B cell (primary cell): ENCODE results near the gene PLA2G4E. TPM values are rescaled to one million over a fixed set of nuclear protein-coding genes. Genes with fewer than 3 reads are reported as not detected.

Source experiments
- ATAC-seq: fragments of 200-7000 bp; cut with Tn5 transposase; one replicate; pipeline ENCODE4 v1.10.0; 2021; ENCODE audit warnings: low read depth, mild to moderate bottlenecking, moderate number of reproducible peaks, moderate library complexity
- CTCF ChIA-PET: fragments of 350-600 bp; sonication (Branson Sonifier 250); formaldehyde crosslinking; loops from one replicate; lab custom pipeline; 2021; ENCODE audit warnings: antibody characterized with exemption, inconsistent platforms; lab: Charles Lee
- POLR2A ChIA-PET: fragments of 350-600 bp; sonication (Branson Sonifier 250); formaldehyde crosslinking; loops from one replicate; lab custom pipeline; 2021; ENCODE audit warnings: antibody characterized with exemption; lab: Charles Lee
- DNase-seq: peaks from one replicate; pipeline ENCODE4 v3.0.0; 2013
- H2AFZ ChIP-seq: 2 replicates; pipeline ENCODE4 v1.6.1; 2012; ENCODE audit warnings: mild to moderate bottlenecking, low read depth, low read length; ENCODE audit not compliant: insufficient read depth, poor library complexity, severe bottlenecking
- H3K27ac ChIP-seq, 2 donors: 1 replicate in 1 of 2; 2 replicates in 1 of 2; pipeline ENCODE4 v1.5.1; 2012 to 2013; ENCODE audit warnings: low read length in 2 of 2, mild to moderate bottlenecking in 2 of 2, moderate library complexity in 1 of 2
- H3K27me3 ChIP-seq, 4 experiments: fragments of 200-600 bp in 1 of 4; sonication (generic) in 1 of 4; replicated peaks in 1 of 4; 1 replicate in 2 of 4; 2 replicates in 2 of 4; pipeline versions ENCODE4 v1.6.1 to v1.7.0; 2013 to 2016; ENCODE audit warnings: low read length in 3 of 4, mild to moderate bottlenecking in 2 of 4, mixed read lengths in 1 of 4, moderate library complexity in 1 of 4; ENCODE audit not compliant: insufficient read depth in 4 of 4, control insufficient read depth in 3 of 4; ENCODE audit errors: control extremely low read depth in 1 of 4
- H3K36me3 ChIP-seq, 2 experiments: replicated peaks in 1 of 2; 1 replicate in 1 of 2; 2 replicates in 1 of 2; pipeline versions ENCODE4 v1.6.1 to v1.7.1; 2013; ENCODE audit warnings: low read length in 1 of 2; ENCODE audit not compliant: insufficient read depth in 2 of 2, control insufficient read depth in 1 of 2; ENCODE audit errors: control extremely low read depth in 1 of 2, extremely low read depth in 1 of 2
- H3K4me1 ChIP-seq, 2 donors: fragments of 200-600 bp in 1 of 2; sonication (generic) in 1 of 2; 1 replicate in 1 of 2; 2 replicates in 1 of 2; pipeline versions ENCODE4 v1.5.1 to v1.6.1; 2013 to 2017; ENCODE audit warnings: low read length in 2 of 2; ENCODE audit not compliant: control insufficient read depth in 2 of 2, insufficient read depth in 2 of 2
- H3K4me2 ChIP-seq: replicated peaks from 2 replicates; pipeline ENCODE3; 2012; ENCODE audit warnings: mild to moderate bottlenecking, low read depth, low read length; ENCODE audit not compliant: poor library complexity, severe bottlenecking
- H3K4me3 ChIP-seq, 5 experiments: fragments of 200-600 bp in 1 of 5; sonication (generic) in 1 of 5; 1 replicate in 3 of 5; 2 replicates in 2 of 5; pipeline versions ENCODE4 v1.5.1 to v1.7.0; 2011 to 2016; ENCODE audit warnings: low read length in 4 of 5, mild to moderate bottlenecking in 4 of 5, low read depth in 2 of 5, control low read depth in 1 of 5, moderate library complexity in 1 of 5; ENCODE audit not compliant: insufficient read depth in 1 of 5; ENCODE audit errors: control extremely low read depth in 1 of 5, extremely low read depth in 1 of 5
- H3K79me2 ChIP-seq: fragments of 200-600 bp; sonication (generic); one replicate; pipeline ENCODE4 v1.6.0; 2016; ENCODE audit warnings: low read length; ENCODE audit not compliant: control insufficient read depth, insufficient read depth
- H3K9ac ChIP-seq: fragments of 200-600 bp; sonication (generic); 2 replicates; pipeline ENCODE4 v1.6.1; 2017; ENCODE audit warnings: mild to moderate bottlenecking, low read length, moderate library complexity
- H3K9me3 ChIP-seq, 3 donors: one replicate each; pipeline versions ENCODE4 v1.6.1 to v1.7.1; 2013; ENCODE audit warnings: low read length in 2 of 3; ENCODE audit not compliant: control insufficient read depth in 2 of 3, insufficient read depth in 1 of 3; ENCODE audit errors: control extremely low read depth in 1 of 3
- H4K20me1 ChIP-seq: 2 replicates; pipeline ENCODE4 v1.6.0; 2012; ENCODE audit warnings: mild to moderate bottlenecking, low read length; ENCODE audit not compliant: insufficient read depth, control insufficient read depth, poor library complexity, severe bottlenecking
- H3K27ac Mint-ChIP-seq: one replicate; pipeline ENCODE4 v1.8.0; 2021; ENCODE audit warnings: mixed read lengths
- H3K27me3 Mint-ChIP-seq: one replicate; pipeline ENCODE4 v1.8.0; 2021; ENCODE audit warnings: mixed read lengths
- H3K4me1 Mint-ChIP-seq: one replicate; pipeline ENCODE4 v1.8.0; 2021; ENCODE audit warnings: mixed read lengths
- H3K4me3 Mint-ChIP-seq: one replicate; pipeline ENCODE4 v1.8.0; 2021; ENCODE audit warnings: mixed read lengths
- H3K9me3 Mint-ChIP-seq: one replicate; pipeline ENCODE4 v1.8.0; 2022; ENCODE audit warnings: mixed read lengths; ENCODE audit not compliant: insufficient read depth
- CTCF ChIP-seq: fragments of 200-600 bp; IDR thresholded peaks from one replicate; pipeline ENCODE4 v1.8.0; 2022; ENCODE audit warnings: antibody characterized with exemption, mild to moderate bottlenecking
- EZH2 ChIP-seq: IDR thresholded peaks from 2 replicates; pipeline ENCODE4 v1.6.1; 2012; ENCODE audit warnings: borderline replicate concordance, low read depth, mild to moderate bottlenecking, moderate library complexity, low read length; ENCODE audit not compliant: insufficient read depth, poor library complexity, severe bottlenecking
- WGBS: methylation state at CpG from one replicate; pipeline ENCODE4 v1.1.5; 2013; ENCODE audit warnings: missing lambda C conversion rate; ENCODE audit not compliant: insufficient coverage; 5-methylcytosine and 5-hydroxymethylcytosine counted together
- intact Hi-C: fragments of 100-400 bp; cut with micrococcal nuclease; formaldehyde crosslinking; loops from one replicate; pipeline ENCODE4 v1.10.0; 2022
- polyA plus RNA-seq: library from polyadenylated mRNA; depleted of rRNA; stranded (reverse); fragments of >200 nt; gene quantifications from 2 replicates; pipeline ENCODE4 v1.2.3, GENCODE V29; 2012
- total RNA-seq, 2 donors: library from RNA; stranded (reverse); fragments of 120-200 nt in 1 of 2; gene quantifications; 1 replicate in 1 of 2; 2 replicates in 1 of 2; pipeline versions ENCODE4 v1.2.3 to v1.2.4, GENCODE V29; 2013 to 2022

The PLA2G4E gene
- total and polyA plus RNA-seq, 2 donors (not counting 1 experiment from before 2014, with no cell fraction given), result not detected

- TF ChIP-seq EZH2 (no peak), CTCF (no peak)
- H2AFZ ChIP-seq, result no peak overlapping the region
- intact Hi-C loops, result no loop called here
- H3K4me2 ChIP-seq, result no peak overlapping the region
- Mint-ChIP-seq H3K4me1 (no peaks in the 10 kb centered on the region), H3K27me3 (no peaks in the 10 kb centered on the region), H3K27ac (no peak overlapping the region), H3K9me3 (no peaks in the 10 kb centered on the region), H3K4me3 (no peak overlapping the region)
- peaks cover 3 to 28% of the 10 kb centered on the region in 2 experiments for H3K36me3 ChIP-seq
- H3K27ac ChIP-seq, result no peak overlapping the region
- no peak overlapping the region for H3K9ac ChIP-seq
- H3K9me3 ChIP-seq, result no peaks in the 10 kb centered on the region
- no peaks in the 10 kb centered on the region for H4K20me1 ChIP-seq
- WGBS, result 67% methylated on average over 2 of the region's 2 CpGs
- H3K27me3 ChIP-seq, result no peaks in the 10 kb centered on the region
- POLR2A ChIA-PET, result interaction anchor here (0.5 kb wide), 1 partner anchor 12 kb away, joined by 3 read pairs; no protein-coding TSS in a partner anchor
- DNase-seq (no peak), ATAC-seq (no peak)
- H3K79me2 ChIP-seq, result peaks cover 50% of the 10 kb centered on the region
- H3K4me3 ChIP-seq, result no peak overlapping the region
- no peaks in the 10 kb centered on the region for H3K4me1 ChIP-seq
- CTCF ChIA-PET, result interaction anchor here (1.5 kb wide), 1 partner anchor 19 kb away, joined by 3 read pairs; no protein-coding TSS in a partner anchor
These were observed 69.3 kb downstream of the PLA2G4E start for GRCh38 chr15:41951571-41951970.

GRCh38 chr15:41950489-41950888, 70.4 kb downstream of the PLA2G4E start:
- Histone ChIP-seq H3K9ac (no peak overlapping the region), H3K27ac (no peak overlapping the region), H4K20me1 (no peaks in the 10 kb centered on the region), H3K36me3 (peaks cover 3 to 30% of the 10 kb centered on the region in 2 experiments), H3K4me3 (no peak overlapping the region), H3K4me1 (no peaks in the 10 kb centered on the region), H3K79me2 (peaks cover 40% of the 10 kb centered on the region), H3K4me2 (no peak overlapping the region), H3K27me3 (no peaks in the 10 kb centered on the region), H3K9me3 (no peaks in the 10 kb centered on the region), H2AFZ (no peak overlapping the region)
- no CpG with 5 or more reads among the region's 5 CpGs for WGBS
- CTCF ChIA-PET, result no interaction called here
- DNase-seq (no peak), ATAC-seq (no peak)
- POLR2A ChIA-PET, result no interaction called here
- no peaks in the 10 kb centered on the region for H3K4me1 Mint-ChIP-seq
- no peak overlapping the region for H3K27ac Mint-ChIP-seq
- H3K27me3 Mint-ChIP-seq, result no peaks in the 10 kb centered on the region
- H3K4me3 Mint-ChIP-seq, result no peak overlapping the region
- TF ChIP-seq CTCF (no peak), EZH2 (no peak)
- intact Hi-C loops, result no loop called here
- no peaks in the 10 kb centered on the region for H3K9me3 Mint-ChIP-seq
